Activated effector memory CD4-positive, alpha-beta T cell treated with Interleukin-2 at 50 U/mL for 16 hours (primary cell): ENCODE results near the gene CLBA1.
"Not testable (repeated sequence)": the region's sequence is repeated elsewhere in the genome, so short reads cannot be mapped to it uniquely, and the experiment has no call there.

Experiments used
- DNase-seq: peaks from one replicate; pipeline ENCODE4 v3.0.0-alpha.2; 2020

The CLBA1 gene

GRCh38 chr14:104947881-104948735 lies 37.5 kb upstream of the CLBA1 start:
- not testable (repeated sequence) for DNase-seq

- no peak for DNase-seq
Observed at GRCh38 chr14:104948736-104949031, 36.9 kb upstream of the CLBA1 start.

- not testable (repeated sequence) for DNase-seq
Observed at GRCh38 chr14:104949406-104949955, 36.1 kb upstream of the CLBA1 start.

GRCh38 chr14:104950021-104950420 lies 35.6 kb upstream of the CLBA1 start:
- no peak for DNase-seq

GRCh38 chr14:104950701-104951100 lies 34.9 kb upstream of the CLBA1 start:
- not testable (repeated sequence) for DNase-seq

GRCh38 chr14:104951863-104952657 lies 33.5 kb upstream of the CLBA1 start:
- not testable (repeated sequence) for DNase-seq

GRCh38 chr14:104953097-104953496 lies 32.5 kb upstream of the CLBA1 start:
- DNase-seq, result no peak

- DNase-seq, result no peak
Observed at GRCh38 chr14:104953896-104954656, 31.5 kb upstream of the CLBA1 start.

- DNase-seq, result no peak
Observed at GRCh38 chr14:104954746-104955395, 30.7 kb upstream of the CLBA1 start.

- no peak for DNase-seq
Observed at GRCh38 chr14:104955396-104955770, 30.2 kb upstream of the CLBA1 start.

GRCh38 chr14:104956290-104956890 lies 29.2 kb upstream of the CLBA1 start:
- no peak for DNase-seq

- no peak for DNase-seq
Observed at GRCh38 chr14:104957146-104958113, 28.2 kb upstream of the CLBA1 start.

- no peak for DNase-seq
Observed at GRCh38 chr14:104964546-104964945, 21.0 kb upstream of the CLBA1 start.

GRCh38 chr14:104965561-104966231 lies 19.9 kb upstream of the CLBA1 start:
- no peak for DNase-seq

- no peak for DNase-seq
Observed at GRCh38 chr14:104966261-104966865, 19.2 kb upstream of the CLBA1 start.

GRCh38 chr14:104966981-104967385 lies 18.6 kb upstream of the CLBA1 start:
- DNase-seq, result no peak

- no peak for DNase-seq
Observed at GRCh38 chr14:104967386-104968152, 18.0 kb upstream of the CLBA1 start.

- DNase-seq, result no peak
Observed at GRCh38 chr14:104968153-104968527, 17.4 kb upstream of the CLBA1 start.
